H9 (cell line): ENCODE results near the gene ARHGAP35. TPM values are rescaled to one million over a fixed set of nuclear protein-coding genes. Genes with fewer than 3 reads are reported as not detected.
A peak's percentile ranks its signal among the peaks of the same experiment; 100 is the strongest.

ENCODE experiments used
- DNase-seq: peaks from one replicate; pipeline ENCODE4 v3.0.0-alpha.2; 2017
- H2AFZ ChIP-seq: one replicate; pipeline ENCODE4 v1.6.1; 2013; ENCODE audit warnings: mild to moderate bottlenecking, low read length, control low read depth, moderate library complexity
- H2AK5ac ChIP-seq: 2 replicates; pipeline ENCODE4 v1.6.1; 2013; ENCODE audit warnings: low read length, control low read depth, mixed read lengths; ENCODE audit not compliant: insufficient read length
- H2BK120ac ChIP-seq: one replicate; pipeline ENCODE4 v1.6.1; 2013; ENCODE audit warnings: low read depth, mild to moderate bottlenecking, low read length, control low read depth, inconsistent platforms; ENCODE audit not compliant: poor library complexity, severe bottlenecking
- H2BK12ac ChIP-seq: 2 replicates; pipeline ENCODE4 v1.6.1; 2013; ENCODE audit warnings: low read length, control low read depth, mixed read lengths, low read depth; ENCODE audit not compliant: insufficient read length
- H2BK15ac ChIP-seq: 2 replicates; pipeline ENCODE4 v1.6.1; 2013; ENCODE audit warnings: low read depth, low read length, control low read depth
- H2BK20ac ChIP-seq: one replicate; pipeline ENCODE4 v1.6.1; 2013; ENCODE audit warnings: low read depth, mild to moderate bottlenecking, low read length, control low read depth, inconsistent platforms; ENCODE audit not compliant: poor library complexity, severe bottlenecking
- H2BK5ac ChIP-seq: 2 replicates; pipeline ENCODE4 v1.6.1; 2013; ENCODE audit warnings: low read length, control low read depth, mixed read lengths; ENCODE audit not compliant: insufficient read length
- H3K14ac ChIP-seq: 2 replicates; pipeline ENCODE4 v1.6.1; 2013; ENCODE audit warnings: low read length, control low read depth; ENCODE audit not compliant: insufficient read depth
- H3K18ac ChIP-seq: 2 replicates; pipeline ENCODE4 v1.6.1; 2013; ENCODE audit warnings: low read depth, mild to moderate bottlenecking, mixed read lengths, low read length, control low read depth; ENCODE audit not compliant: insufficient read length
- H3K23ac ChIP-seq: 2 replicates; pipeline ENCODE4 v1.6.1; 2013; ENCODE audit warnings: low read length, control low read depth, mixed read lengths, low read depth; ENCODE audit not compliant: insufficient read length
- H3K23me2 ChIP-seq: 2 replicates; pipeline ENCODE4 v1.6.1; 2013; ENCODE audit warnings: low read depth, mild to moderate bottlenecking, mixed read lengths, low read length, control low read depth; ENCODE audit not compliant: insufficient read length, poor library complexity, severe bottlenecking
- H3K27ac ChIP-seq: 2 replicates; pipeline ENCODE4 v1.5.1; 2013; ENCODE audit warnings: low read length, control low read depth, mixed read lengths, low read depth; ENCODE audit not compliant: insufficient read length
- H3K27me3 ChIP-seq: 2 replicates; pipeline ENCODE4 v1.6.1; 2013; ENCODE audit warnings: low read length, control low read depth, inconsistent platforms; ENCODE audit not compliant: insufficient read depth
- H3K4ac ChIP-seq: 2 replicates; pipeline ENCODE4 v1.6.1; 2013; ENCODE audit warnings: low read depth, mild to moderate bottlenecking, control low read depth, inconsistent platforms, low read length, moderate library complexity
- H3K4me1 ChIP-seq: 2 replicates; pipeline ENCODE4 v1.6.1; 2013; ENCODE audit warnings: low read length, control low read depth, inconsistent platforms; ENCODE audit not compliant: insufficient read depth
- H3K4me2 ChIP-seq: 2 replicates; pipeline ENCODE4 v1.6.1; 2013; ENCODE audit warnings: low read length, control low read depth, mixed read lengths; ENCODE audit not compliant: insufficient read length, insufficient read depth
- H3K56ac ChIP-seq: 2 replicates; pipeline ENCODE4 v1.6.1; 2013; ENCODE audit warnings: low read depth, mild to moderate bottlenecking, mixed read lengths, low read length, control low read depth; ENCODE audit not compliant: insufficient read length
- H3K79me1 ChIP-seq: 2 replicates; pipeline ENCODE4 v1.6.1; 2013; ENCODE audit warnings: low read depth, mild to moderate bottlenecking, moderate library complexity, low read length, control low read depth, inconsistent platforms; ENCODE audit not compliant: insufficient read depth, poor library complexity, severe bottlenecking
- H3K79me2 ChIP-seq: 2 replicates; pipeline ENCODE4 v1.6.1; 2013; ENCODE audit warnings: low read length, control low read depth, inconsistent platforms; ENCODE audit not compliant: insufficient read depth
- H3K9ac ChIP-seq: 2 replicates; pipeline ENCODE4 v1.6.1; 2013; ENCODE audit warnings: low read length, control low read depth, mixed read lengths; ENCODE audit not compliant: insufficient read length; ENCODE audit errors: extremely low read depth
- H3K9me3 ChIP-seq: one replicate; pipeline ENCODE4 v1.6.1; 2013; ENCODE audit warnings: low read depth, low read length, inconsistent platforms; ENCODE audit not compliant: control insufficient read depth
- H3T11ph ChIP-seq: one replicate; pipeline ENCODE4 v1.6.1; 2013; ENCODE audit warnings: mild to moderate bottlenecking, low read length, control low read depth, inconsistent platforms
- H4K20me1 ChIP-seq: one replicate; pipeline ENCODE4 v1.6.1; 2013; ENCODE audit not compliant: control insufficient read depth, insufficient read length, insufficient read depth
- H4K5ac ChIP-seq: 2 replicates; pipeline ENCODE4 v1.6.1; 2013; ENCODE audit warnings: low read depth, mild to moderate bottlenecking, mixed read lengths, low read length, control low read depth; ENCODE audit not compliant: insufficient read length
- H4K8ac ChIP-seq: replicated peaks from 2 replicates; pipeline ENCODE4 v1.6.1; 2013; ENCODE audit warnings: low read length, control low read depth, mixed read lengths, low read depth; ENCODE audit not compliant: insufficient read length
- H4K91ac ChIP-seq: 2 replicates; pipeline ENCODE4 v1.6.1; 2013; ENCODE audit warnings: low read depth, mild to moderate bottlenecking, moderate library complexity, mixed read lengths, low read length, control low read depth; ENCODE audit not compliant: insufficient read length
- H3K27ac Mint-ChIP-seq, 3 experiments: 2 replicates in 2 of 3; 3 replicates in 1 of 3; pipeline ENCODE4 v1.8.0; 2020 to 2021; ENCODE audit warnings: mixed read lengths in 3 of 3, mild to moderate bottlenecking in 1 of 3, moderate library complexity in 1 of 3
- H3K27me3 Mint-ChIP-seq: 2 replicates; pipeline ENCODE4 v1.8.0; 2021; ENCODE audit warnings: low read depth, mild to moderate bottlenecking, moderate library complexity, mixed read lengths
- H3K36me3 Mint-ChIP-seq, 3 experiments: 2 replicates in 2 of 3; 3 replicates in 1 of 3; pipeline ENCODE4 v1.8.0; 2020 to 2021; ENCODE audit warnings: low read depth in 3 of 3, mixed read lengths in 3 of 3; ENCODE audit not compliant: insufficient read depth in 1 of 3
- H3K4me1 Mint-ChIP-seq, 2 experiments: 2 replicates each; pipeline ENCODE4 v1.8.0; 2020; ENCODE audit warnings: mixed read lengths in 2 of 2
- H3K4me3 Mint-ChIP-seq, 2 experiments: 2 replicates in 1 of 2; 3 replicates in 1 of 2; pipeline ENCODE4 v1.8.0; 2020 to 2021; ENCODE audit warnings: mild to moderate bottlenecking in 2 of 2, mixed read lengths in 2 of 2, moderate library complexity in 1 of 2
- H3K9me3 Mint-ChIP-seq, 2 experiments: 2 replicates in 1 of 2; 3 replicates in 1 of 2; pipeline ENCODE4 v1.8.0; 2020; ENCODE audit warnings: mild to moderate bottlenecking in 2 of 2, mixed read lengths in 2 of 2, moderate library complexity in 1 of 2
- CTCF ChIP-seq: fragments of 200-600 bp; sonication (generic); conservative IDR thresholded peaks from 3 replicates; pipeline ENCODE4 v1.8.0; 2021; ENCODE audit warnings: antibody characterized with exemption, mild to moderate bottlenecking
- WGBS: extraction: QIAGEN DNeasy Blood & Tissue Kit; methylation state at CpG from one replicate; pipeline ENCODE4 v1.1.7; 2013; ENCODE audit warnings: missing lambda C conversion rate, low lambda C conversion rate, mixed read lengths; ENCODE audit not compliant: insufficient read length; ENCODE audit errors: extremely low coverage; 5-methylcytosine and 5-hydroxymethylcytosine counted together
- total RNA-seq: library from RNA; stranded (reverse); gene quantifications from 2 replicates; pipeline ENCODE4 v1.2.1, GENCODE V29; 2021

ARHGAP35 gene
- total RNA-seq, 1 experiment from 2014 or later, result 49.8 TPM

- Histone ChIP-seq H3K79me2 (peaks cover 27% of the 10 kb centered on the region), H3K9me3 (no peaks in the 10 kb centered on the region), H3K56ac (no peak overlapping the region), H3K18ac (peak overlapping the region; percentile 46), H3K4me1 (peaks cover 4% of the 10 kb centered on the region; the same call in 1 of the 2 replicates), H3T11ph (no peak overlapping the region), H3K27me3 (peaks cover 2% of the 10 kb centered on the region; the same call in 1 of the 2 replicates), H2BK12ac (no peak overlapping the region), H4K5ac (no peak overlapping the region), H4K20me1 (peaks cover 2% of the 10 kb centered on the region), H3K23ac (no peak overlapping the region), H2BK120ac (no peak overlapping the region), H3K23me2 (peaks cover 26% of the 10 kb centered on the region), H4K8ac (no peak overlapping the region), H4K91ac (no peak overlapping the region), H2BK5ac (no peak overlapping the region), H2BK20ac (no peak overlapping the region), H3K4ac (no peak overlapping the region), H2AFZ (no peak overlapping the region), H3K4me2 (peak overlapping the region; percentile 48), H3K14ac (peak overlapping the region; percentile 41; the same call in 1 of the 2 replicates), H3K9ac (no peak overlapping the region), H2AK5ac (no peak overlapping the region), H2BK15ac (no peak overlapping the region), H3K27ac (peak overlapping the region; percentile 47), H3K79me1 (no peaks in the 10 kb centered on the region)
- Mint-ChIP-seq H3K27me3 (peaks cover 12% of the 10 kb centered on the region), H3K36me3 (no peaks in the 10 kb centered on the region), H3K4me1 (peaks cover 8 to 17% of the 10 kb centered on the region in 2 experiments), H3K9me3 (no peaks in the 10 kb centered on the region), H3K4me3 (peak overlapping the region; percentile 69 to 83), H3K27ac (peak overlapping the region; percentile 96)
- no peak for DNase-seq
- no peak for TF ChIP-seq CTCF
- WGBS, result no CpG with 5 or more reads among the region's 18 CpGs
These were observed 1.1 kb upstream of the ARHGAP35 start for GRCh38 chr19:46859637-46860124.
